Stimulated activated CD4-positive, alpha-beta T cell treated with anti-CD3 and anti-CD28 coated beads, Interleukin-4, amount 100 ng/mL, for 1 hour (primary cell): ENCODE measurements around the gene ATP2B2.

Experiments
- DNase-seq: peaks from one replicate; pipeline ENCODE4 v3.0.0-alpha.2; 2020

Gene ATP2B2

DNA sequence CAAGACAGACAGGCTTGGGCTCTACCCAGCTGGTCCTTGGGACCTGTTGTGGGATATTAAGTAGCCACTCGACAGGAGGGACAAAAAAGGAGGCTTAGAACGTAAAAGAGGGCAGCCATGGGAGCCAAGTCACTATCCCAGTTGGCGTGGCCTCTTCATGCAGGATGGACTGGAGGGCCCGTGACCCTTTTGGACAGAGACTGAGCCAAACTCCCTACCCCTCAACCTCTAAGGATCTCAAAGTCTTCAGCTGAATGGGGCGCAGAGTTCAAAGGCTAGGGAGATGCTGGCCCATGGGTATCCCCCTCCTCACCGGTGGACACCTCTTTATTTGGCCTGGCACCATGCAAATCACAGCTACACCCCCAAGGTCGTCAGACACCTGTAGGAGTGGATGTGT, 126.6 kb downstream of the ATP2B2 start:
- DNase-seq: no peak

DNA sequence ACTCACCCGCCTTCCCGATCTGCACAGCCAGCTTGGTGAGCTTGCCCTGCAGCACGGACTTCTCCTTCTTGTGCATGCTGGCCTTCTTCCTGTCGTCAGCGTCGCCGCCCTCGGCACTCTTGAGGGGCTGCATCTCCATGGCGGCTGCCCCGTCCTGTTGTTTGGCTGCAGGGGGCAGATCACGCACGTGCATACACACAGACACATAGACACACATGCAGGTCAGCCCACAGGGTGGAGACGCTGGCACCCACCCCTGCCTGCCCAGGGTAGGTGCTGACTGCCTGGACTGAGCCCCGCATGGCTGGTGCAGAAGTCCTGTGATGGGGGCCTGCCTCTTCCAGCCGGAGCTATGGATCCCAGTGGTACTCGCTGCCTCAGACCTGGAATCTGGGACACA, 127.1 kb downstream of the ATP2B2 start:
- DNase-seq: no peak

DNA sequence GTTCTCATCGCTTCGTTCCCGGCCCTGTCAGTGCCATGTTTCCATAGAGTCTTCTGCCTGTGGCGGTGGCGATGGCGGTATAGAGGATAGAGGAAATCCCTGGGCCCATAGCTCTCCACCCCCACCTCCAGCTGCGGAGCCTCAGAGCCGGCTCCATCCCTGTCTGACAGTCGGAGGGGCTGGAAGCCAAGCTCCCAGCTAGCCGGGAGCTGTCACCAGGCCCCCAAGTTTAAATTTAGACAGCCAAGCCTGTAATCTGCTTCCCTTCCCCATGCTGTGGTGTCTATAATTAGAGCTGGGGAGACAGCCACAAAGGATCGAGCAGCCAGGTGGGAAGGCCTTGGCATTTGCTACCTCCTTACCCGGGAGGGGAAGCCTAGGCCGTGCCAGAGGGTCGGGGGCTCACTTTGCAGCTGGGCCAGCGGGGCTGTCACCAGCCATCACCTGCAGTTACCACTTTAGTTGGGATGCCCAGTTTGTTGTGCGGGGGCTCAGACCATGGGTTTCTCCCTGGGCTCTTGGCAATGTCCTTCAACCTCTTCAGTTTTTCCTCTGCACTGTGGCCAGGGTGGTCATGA, 128.1 kb downstream of the ATP2B2 start:
- no peak for DNase-seq

DNA sequence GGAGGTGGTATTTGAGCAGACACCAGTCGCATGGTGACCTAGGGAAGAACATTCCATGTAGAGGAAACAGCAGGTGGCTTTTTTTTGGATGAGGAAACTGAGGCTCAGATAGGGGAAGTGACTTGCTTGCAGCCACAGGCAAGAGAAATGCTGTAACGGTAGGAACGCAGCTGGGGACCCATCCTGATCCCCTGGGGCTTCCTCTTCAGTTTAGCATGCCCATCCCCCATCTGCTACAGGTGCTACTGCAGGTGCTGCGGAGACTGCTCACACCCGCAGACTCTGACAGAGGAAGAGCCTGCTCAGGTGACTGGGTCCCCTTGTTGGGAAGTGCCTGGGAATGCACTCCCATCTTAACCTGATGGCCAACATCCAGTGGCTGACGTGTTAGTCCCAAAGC, 129.0 kb downstream of the ATP2B2 start:
- no peak for DNase-seq

DNA sequence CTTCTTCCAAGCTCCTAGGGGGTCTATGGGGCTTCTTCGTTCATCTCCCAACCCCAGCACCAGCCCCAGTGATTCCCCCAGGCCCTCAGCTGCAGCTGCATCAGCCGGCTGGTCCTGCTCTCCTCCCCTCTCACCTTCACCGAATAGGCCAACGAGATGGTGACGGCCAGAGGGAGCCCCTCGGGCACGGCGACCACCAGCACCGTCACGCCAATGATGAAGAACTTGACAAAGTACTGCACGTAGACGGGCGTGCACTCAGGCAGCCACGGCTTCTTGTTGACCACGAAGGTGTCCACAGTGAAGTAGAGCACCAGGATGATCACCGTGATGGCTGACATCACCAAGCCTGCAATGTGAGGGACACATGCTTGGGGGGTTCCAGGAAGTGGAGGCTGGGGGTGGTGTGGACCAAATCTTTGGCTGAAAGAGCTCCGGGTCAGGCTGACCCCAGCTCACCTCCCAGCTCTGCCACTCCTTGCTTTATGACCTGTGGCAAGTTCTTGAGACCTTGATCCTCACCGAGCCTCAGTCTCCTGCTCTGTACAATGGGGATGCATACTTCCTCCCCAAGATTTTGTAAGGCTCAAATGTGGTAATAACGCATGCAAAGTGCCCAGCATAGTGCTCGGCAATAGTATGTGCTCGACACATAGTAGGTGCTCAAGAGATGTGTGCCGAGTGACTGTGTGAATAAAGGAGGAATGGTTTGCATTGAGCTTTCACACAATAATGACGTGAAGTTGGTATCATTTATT, 129.9 kb downstream of the ATP2B2 start:
- no peak for DNase-seq

DNA sequence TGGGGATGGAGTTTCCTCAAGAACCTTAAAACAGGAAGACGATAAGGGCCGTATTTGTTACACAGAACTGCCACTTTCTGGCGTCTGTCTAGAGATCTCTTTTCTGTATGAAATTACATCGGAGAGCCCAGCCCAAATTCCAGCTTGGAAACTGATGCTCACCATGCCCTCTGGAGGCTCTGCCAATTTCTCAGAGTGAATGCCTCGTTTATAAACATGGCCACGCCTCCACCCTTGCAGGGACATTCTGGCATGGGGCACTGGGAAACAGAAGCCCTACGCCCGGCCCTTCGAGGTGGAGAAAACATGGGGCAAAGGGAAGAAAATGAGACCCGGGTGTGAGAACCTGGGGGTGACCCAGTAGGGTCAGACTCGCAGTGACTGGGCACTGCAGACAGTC, 131.1 kb downstream of the ATP2B2 start:
- DNase-seq: no peak

DNA sequence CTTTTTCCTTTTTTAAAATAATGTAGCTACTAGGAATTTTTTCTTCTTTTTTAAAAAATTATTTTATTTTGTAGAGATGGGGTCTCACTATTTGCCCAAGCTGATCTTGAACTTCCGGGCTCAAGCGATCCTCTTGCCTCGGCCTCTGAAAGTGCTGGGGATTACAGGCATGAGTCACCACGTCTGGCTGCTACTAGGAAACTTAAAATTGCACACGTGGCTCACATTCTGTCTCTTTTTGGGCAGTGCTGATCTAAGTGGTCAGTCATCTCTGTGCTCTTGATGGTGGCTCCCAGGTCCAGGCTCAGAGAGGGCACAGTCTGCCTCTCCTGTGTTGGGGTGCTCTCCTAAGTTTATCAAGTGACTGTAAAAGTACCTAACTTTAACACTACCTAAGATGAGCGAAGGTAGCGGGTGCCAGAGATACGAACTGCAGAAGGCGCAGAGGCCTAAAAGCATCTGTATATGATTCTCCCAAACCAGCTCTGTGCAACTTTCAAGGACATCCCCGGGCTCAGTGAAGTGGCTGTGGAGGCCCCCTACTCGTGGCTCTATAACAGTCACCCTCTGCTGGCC, 131.6 kb downstream of the ATP2B2 start:
- no peak for DNase-seq

DNA sequence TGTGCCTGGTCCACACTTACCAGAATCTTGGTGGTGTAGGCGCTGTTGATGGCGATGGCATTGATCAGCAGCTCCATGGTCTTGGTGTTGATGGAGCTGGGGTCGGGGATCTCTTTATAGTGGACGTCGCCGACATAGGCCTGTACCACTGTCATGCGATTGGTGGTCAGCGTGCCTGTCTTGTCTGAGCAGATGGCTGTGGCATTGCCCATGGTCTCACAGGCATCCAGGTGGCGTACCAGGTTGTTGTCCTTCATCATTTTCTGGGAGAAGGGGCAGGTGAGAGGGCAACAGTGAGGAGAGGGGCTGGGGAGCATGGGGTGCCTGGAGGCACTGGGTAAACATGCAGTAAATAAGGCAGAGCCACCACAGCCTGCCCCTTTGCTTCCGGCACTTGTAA, 133.6 kb downstream of the ATP2B2 start:
- no peak for DNase-seq

DNA sequence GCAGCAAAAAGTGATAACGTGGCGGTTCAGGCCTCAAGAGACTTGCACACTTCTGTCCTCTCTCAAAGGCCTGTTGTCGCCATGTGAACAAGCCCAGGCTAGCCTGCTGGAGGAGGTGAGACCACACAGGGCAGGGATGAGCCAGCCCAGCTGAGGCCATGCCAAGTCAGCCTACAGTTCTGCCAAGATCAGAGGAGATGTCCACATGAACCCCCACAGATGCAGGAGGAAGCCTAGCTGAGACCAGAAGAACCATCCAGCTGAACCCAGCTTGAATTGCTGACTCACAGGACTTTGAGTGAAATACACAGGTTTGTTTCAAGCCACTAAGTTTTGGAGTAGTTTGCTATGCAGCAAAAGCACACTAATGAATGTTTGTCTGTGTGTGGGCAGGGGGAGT, 134.2 kb downstream of the ATP2B2 start:
- no peak for DNase-seq

DNA sequence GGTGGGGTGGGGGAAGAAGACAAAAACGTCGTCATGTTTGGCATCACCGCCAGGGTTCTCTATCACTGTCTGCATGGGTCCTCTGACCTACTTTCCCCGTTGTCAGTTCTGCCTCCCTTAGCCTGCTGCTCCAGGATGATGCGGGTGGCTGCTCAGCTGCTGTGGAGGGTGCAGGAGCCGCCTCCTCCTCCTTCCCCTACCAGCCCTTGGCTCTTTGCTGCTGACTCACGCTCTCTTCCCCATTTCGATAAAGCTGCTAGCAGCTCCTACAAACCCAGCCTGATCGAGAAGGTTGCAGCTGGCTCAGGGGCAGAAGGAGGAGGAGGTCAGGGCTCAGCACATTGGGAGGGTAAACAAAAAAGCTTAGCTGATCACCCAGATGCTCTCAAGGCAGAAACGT, 135.0 kb downstream of the ATP2B2 start:
- DNase-seq: no peak

DNA sequence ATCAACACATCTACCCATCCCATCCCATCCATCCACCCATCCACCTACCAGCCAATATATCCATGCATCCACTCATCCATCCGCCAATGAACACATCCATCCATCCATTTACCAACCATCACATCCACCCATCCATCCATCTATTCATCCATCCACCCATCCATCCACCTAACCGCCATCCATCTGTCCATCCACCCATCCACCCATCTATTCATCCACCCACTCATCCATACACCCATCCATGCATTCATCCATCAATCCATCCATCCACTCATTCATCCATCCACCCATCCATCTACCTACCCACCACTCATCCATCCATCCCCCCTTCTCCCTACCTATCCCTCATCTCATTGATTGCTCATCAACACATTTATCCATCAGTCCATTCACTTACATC, 136.9 kb downstream of the ATP2B2 start:
- DNase-seq: no peak

DNA sequence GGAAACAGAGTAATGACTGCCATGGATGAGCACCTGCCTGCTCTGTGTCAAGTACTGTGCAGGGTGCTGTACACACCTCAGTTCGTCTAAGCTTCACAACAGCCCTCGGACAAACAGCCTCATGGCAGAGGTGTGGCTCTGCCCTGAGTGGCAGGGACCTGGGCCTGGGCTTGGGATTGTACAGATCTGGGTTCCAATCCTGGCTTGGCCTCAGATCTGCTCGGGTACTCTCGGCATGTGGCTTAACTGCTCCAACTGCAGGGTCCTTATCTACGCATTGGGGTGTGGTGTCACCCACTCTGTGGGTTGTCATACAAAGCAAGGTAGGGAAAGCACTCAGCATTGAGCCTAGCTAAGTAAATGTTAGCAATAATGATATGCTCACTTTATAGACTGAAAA, 137.9 kb downstream of the ATP2B2 start:
- DNase-seq: no peak

DNA sequence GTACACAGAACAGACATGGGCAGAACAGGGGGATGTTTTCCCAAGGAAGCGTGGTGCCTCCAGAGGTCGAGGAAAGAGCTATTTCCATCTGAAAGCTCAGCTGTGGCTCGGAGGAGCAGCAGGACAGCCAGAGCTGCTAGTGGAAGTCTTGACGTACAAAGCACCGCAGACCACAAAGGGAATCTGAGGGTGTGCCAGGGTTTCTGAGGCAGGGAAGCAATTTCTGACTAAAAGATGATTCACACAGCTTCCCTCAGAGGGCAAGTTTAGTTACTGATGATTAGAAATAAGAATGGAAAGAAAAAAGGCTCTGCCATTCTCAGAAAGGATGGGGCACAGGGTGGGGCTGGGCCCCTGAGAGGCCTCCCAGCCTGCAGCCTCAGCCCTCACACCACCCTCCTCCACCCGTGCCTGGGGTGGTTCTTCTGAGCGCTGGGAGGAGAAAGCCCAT, 138.7 kb downstream of the ATP2B2 start:
- DNase-seq: peak; percentile 39

DNA sequence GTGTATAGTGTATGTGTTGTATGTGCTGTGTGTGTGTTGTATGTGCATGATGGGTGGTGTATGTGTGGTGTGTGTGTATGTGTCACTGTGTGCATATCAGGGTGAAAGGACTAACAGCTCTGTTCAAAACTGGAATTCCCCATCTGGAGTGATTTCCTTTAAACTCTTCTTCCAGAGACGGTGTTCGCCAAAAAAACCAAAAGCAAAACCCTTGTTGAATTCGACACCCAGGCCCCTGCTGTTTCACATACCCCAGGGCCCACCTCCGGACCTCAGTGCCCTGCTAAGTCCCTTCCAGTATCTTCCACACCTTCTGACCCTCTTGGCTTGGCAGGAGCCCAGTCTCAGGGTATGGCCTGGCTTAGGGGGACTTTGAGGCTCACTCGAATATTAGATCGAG, 139.6 kb downstream of the ATP2B2 start:
- DNase-seq: no peak

DNA sequence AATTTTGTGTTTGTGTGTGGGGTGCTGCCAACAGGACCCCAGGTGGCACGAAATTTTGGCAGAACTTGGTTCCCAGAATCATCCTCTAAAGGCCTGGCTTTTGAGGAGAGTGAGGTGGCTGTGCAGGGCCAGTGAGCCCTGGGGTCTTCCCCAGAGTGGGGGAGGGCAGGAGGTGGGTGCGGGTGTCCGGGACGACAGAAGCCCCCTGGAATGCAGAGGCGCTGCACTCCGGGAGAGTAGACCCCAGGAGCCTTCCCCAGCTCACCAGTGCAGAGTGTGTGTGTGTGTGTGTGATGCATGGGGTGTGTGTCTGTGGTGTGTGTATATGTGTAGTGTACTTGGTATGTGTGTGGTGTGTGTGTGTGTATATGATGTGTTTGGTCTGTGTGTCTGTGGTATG, 140.1 kb downstream of the ATP2B2 start:
- DNase-seq: no peak

DNA sequence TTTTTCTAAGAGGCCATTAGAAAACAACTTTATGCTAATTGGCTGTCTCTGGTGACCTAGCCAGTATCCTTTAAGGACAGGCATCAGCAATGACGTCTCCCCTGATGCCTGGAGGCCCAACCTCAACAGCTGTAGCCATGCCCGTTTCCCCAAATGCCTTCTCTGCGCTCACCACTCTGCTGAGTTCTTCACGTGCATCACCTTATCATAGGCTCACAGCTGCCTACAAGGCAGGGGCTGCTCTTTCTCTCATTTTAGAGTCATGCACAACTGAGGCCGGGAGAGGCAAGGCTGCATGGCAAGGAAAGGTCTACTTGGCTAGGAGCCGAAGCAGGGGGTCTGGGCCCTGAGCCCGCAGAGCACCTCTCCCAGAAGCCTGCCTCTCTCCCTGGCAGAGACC, 140.6 kb downstream of the ATP2B2 start:
- DNase-seq: no peak

DNA sequence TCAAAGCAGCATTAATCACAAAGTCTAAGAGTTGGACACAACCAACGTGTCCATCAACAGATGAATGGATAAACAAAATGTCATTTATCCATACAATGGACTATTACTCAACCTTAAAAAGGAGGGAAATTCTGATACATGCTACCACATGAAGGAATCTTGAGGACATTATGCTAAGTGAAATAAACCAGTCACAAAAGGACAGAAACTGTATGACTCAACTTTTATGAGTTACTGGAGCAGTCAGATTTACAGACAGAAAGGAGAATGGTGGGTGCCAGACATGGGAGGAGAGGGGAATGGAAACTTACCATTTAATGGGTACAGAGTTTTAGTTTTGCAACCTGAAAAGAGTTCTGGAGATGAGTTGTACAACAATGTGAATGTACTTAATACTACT, 141.5 kb downstream of the ATP2B2 start:
- no peak for DNase-seq

DNA sequence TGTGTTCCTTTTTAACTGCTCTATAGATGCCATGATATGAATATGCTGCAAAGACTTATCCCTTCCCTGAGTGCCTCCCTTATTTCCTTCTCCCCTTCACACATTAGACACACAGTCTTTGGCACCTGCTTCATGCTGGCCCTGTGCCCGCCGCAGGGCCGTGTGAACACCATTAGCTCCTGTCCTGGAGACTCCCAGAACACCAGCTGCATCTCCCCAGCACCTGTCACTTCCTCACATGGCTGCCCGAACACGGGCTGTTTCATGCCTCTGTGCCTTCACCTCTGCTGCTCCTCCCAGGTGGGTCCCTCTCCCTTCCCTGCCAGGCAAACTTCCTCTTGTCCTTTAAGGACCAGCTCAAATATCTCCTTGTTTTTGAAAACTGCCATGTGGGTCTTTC, 144.0 kb downstream of the ATP2B2 start:
- DNase-seq: no peak

DNA sequence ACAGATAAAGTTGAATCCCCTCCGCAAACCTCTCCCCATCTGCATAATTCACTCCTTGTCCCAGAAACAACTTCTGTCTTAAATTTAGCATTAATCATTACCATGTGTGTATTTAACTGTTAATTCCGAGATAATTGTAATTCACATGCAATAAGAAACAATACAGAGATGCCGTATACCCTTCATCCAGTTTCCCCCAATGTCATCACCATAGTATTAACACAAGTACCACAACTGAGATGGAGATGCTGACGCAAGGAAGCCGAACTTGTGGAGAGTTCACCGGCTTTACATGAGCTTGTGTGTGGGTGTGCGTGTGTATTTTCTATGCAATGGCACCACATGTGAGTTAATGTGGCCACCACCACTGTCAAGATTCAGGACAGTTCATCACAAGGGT, 144.9 kb downstream of the ATP2B2 start:
- DNase-seq: no peak

DNA sequence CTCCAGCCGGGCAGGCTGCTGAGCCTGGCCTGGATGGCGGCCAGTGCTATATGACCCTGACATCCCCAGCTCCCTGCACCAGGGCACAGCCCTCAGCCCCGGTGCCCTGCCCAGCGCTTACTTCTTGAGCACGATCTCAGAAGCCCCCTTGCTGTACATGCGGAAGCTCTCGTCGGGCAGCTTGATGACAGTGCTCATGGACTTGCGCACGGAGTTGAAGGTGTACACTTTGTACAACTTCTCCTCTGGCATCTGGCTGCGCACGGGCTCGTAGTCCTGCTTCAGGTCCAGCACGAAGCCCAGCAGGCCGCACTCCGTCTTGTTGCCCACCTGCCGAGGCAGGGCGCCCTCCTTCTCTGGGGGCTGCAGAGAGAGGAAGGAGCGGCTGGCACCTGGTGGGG, 145.6 kb downstream of the ATP2B2 start:
- DNase-seq: no peak

DNA sequence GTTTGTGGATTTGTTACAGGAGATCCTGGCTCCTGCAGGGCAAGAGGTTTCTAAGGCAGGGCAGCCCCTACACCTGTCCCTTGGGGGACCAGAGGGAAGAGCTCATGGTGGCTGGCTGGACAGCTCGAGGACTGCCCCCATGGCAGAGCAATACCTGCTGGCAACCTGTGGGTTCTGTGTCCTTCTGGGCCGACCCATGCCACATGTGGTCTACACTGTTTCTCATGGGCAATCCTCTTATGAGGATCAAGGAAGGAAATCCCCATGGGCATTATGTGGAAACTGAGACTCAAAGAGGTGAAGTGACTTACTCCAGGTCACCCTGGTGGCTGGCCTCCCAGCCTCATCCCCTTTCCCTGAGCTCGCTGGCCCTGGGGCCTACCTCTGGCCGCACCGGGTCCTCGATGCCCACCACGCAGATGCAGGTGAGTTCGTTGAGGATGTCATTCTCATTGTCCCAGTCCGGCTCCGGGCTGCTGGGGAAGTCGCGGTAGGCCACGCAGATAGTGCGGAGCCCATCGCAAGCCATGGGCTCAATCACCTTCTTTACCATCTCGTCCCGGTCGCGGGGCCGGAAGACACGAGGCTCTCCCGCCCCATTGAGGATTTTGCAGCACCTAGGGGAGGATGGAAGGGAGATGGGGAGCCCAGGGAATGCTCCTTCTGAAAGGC, 146.9 kb downstream of the ATP2B2 start:
- no peak for DNase-seq

DNA sequence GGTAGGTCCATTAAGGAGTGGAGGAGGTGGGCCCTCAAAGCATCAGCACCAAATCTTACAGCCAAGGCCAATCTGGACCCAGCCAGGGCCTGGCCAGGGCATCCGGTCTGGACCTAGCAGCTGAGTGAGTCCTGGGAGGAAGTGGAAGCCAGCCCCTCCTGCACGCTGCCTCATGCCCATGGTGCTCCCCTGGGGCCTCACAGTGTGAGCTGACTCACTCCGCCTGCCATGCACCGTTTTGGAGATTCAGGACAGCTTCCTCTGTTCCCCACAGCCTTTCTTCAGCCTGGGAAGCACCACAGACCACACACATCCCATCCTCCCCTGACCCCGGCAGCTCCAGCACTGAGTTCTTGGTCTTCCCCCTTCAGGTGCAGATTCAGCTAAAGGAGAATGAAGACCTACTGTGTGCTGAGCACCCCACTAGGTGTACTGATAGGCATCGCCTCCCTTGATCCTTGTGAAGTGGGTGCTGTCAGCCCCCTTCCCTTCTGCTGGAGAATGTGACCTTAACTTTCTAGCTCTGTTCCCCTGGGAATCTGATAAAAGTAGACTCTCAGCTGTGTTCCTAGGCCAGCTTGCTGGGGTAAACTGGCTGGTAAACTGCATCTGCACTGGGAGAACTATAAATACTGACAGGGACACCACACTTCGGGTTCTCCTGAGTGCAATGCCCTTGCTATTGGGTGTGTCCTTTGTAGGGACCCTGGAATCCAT, 147.6 kb downstream of the ATP2B2 start:
- DNase-seq: no peak

DNA sequence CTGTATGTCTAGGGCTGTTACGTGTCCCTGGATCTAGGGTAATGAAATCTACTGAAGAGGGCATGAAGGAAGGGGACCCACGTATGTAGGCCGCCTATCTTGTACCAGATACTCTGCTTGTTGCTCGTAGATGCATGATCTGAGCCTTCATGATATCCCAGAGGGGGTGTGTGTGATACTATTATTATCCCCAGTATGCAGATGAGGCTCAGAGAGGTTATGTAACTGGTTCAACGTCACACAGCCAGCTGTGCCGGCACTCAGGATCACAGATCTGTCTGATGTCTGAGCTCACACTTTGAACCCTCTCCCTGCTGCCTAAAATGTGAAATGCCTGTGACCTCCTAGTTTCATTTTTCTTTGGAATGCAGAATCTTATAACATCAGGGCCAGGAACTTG, 148.3 kb downstream of the ATP2B2 start:
- no peak for DNase-seq
